ENCODE results near the gene FLAD1.

Gene FLAD1

GRCh38 chr1:154963643-154964042, 19.5 kb upstream of the FLAD1 start:
- H3K27ac ChIP-seq, result peak overlapping the region in 1 of 2 donors; percentile 97
- H3K4me3 ChIP-seq, result no peak overlapping the region
- DNase-seq (ENCODE audit: low spot score), result no peak
- TF ChIP-seq, protein P1, sequence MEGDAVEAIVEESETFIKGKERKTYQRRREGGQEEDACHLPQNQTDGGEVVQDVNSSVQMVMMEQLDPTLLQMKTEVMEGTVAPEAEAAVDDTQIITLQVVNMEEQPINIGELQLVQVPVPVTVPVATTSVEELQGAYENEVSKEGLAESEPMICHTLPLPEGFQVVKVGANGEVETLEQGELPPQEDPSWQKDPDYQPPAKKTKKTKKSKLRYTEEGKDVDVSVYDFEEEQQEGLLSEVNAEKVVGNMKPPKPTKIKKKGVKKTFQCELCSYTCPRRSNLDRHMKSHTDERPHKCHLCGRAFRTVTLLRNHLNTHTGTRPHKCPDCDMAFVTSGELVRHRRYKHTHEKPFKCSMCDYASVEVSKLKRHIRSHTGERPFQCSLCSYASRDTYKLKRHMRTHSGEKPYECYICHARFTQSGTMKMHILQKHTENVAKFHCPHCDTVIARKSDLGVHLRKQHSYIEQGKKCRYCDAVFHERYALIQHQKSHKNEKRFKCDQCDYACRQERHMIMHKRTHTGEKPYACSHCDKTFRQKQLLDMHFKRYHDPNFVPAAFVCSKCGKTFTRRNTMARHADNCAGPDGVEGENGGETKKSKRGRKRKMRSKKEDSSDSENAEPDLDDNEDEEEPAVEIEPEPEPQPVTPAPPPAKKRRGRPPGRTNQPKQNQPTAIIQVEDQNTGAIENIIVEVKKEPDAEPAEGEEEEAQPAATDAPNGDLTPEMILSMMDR (IDR thresholded peaks at IDR 0.05), result no peak

GRCh38 chr1:154964359-154964758, 18.8 kb upstream of the FLAD1 start:
- DNase-seq (ENCODE audit: low spot score), result no peak
- no peak overlapping the region for H3K27ac ChIP-seq
- TF ChIP-seq, protein P1 (IDR thresholded peaks at IDR 0.05), result no peak

DNA sequence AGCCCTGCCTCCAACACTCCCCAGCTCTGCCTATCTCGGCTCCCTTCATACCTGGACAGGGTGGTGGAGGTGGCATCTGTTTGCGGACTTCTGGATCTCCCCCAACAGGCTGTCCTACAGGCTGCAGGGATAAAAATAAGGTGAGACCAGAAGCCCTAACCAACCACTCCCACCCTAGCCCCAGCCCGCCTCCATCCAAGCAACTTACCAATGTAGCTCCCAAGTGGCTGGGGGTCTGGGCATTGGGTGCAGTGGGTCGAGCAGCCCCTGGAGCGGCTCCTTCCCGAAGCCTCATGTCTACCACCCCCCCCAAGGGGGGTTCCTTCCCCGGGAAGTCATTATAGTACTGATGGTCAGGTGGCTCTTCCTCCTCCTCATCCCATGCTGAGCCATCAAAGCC, 17.0 kb upstream of the FLAD1 start:
- H3K27ac ChIP-seq, result peak overlapping the region in 1 of 2 donors; percentile 29
- DNase-seq (ENCODE audit: low spot score), result no peak
- TF ChIP-seq, protein P1 (IDR thresholded peaks at IDR 0.05), result no peak
- H3K4me3 ChIP-seq, result no peak overlapping the region

More at GRCh38 chr1:154964359-154964758, 18.8 kb upstream of the FLAD1 start:
- no peak overlapping the region for H3K4me3 ChIP-seq

- DNase-seq (ENCODE audit: low spot score), result no peak
- Histone ChIP-seq H3K27ac (peak overlapping the region in 1 of 2 donors; percentile 98), H3K4me3 (no peak overlapping the region)
- TF ChIP-seq, protein P1 (IDR thresholded peaks at IDR 0.05), result no peak
Observed at GRCh38 chr1:154967331-154967950, 15.7 kb upstream of the FLAD1 start.

DNA sequence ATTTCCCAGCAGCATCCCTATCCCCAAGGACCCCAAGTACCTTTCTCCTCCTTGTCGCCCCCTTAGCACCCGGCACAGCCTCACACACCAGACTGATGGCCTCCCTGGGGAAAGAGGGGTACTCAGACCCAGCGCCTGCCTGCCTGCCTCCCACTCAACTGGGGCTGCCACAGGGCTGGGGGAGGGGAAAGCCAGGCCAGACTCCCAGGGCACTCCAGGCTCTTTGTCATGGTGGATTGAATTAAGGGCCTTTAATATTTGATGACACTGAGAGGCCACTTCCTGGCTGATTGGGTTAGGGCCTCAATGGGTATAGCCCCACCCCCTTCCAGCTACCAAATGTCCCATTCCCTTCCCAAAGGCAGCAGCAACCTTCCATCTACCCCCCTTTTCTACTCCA, 14.4 kb upstream of the FLAD1 start:
- Histone ChIP-seq H3K4me3 (peak overlapping the region; percentile 78), H3K27ac (peak overlapping the region; percentile 98)
- TF ChIP-seq, protein P1 (IDR thresholded peaks at IDR 0.05), result no peak

GRCh38 chr1:154969246-154969645, 13.9 kb upstream of the FLAD1 start:
- Histone ChIP-seq H3K4me3 (peak overlapping the region; percentile 78), H3K27ac (peak overlapping the region; percentile 98)
- no peak for DNase-seq (ENCODE audit: low spot score)
- TF ChIP-seq, protein P1 (IDR thresholded peaks at IDR 0.05), result no peak

More for the DNA sequence above, 14.4 kb upstream of the FLAD1 start:
- DNase-seq (ENCODE audit: low spot score), result no peak

DNA sequence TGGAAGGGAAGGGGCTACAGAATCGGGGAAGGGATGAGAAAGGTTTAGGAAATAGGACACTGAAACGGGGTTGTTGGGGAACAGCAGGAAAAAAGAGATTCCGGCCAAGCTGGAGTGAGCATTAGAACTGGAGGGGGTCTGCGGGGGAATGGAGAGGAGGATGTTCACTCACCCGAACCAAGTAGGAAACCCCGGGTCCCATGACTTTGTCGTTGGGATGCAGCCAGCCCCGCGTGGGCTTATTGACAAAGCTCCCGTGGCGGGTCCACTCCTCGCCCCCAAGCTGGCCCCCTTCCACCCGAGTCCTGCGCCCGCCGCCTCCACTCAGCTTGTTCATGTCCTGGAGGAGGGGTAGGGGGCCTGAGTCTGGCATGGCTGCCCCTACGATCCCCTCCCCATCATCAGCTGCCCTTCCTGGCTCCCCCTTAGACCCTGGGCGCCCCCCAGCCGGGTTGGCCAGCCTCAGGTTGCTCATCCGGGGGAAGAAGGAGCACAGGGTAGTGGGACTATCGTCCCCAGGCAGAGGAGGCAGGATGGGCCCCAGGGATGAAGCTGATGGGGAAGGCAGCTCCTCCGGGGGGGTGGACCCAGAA, 13.2 kb upstream of the FLAD1 start:
- peak overlapping the region; percentile 98 for H3K27ac ChIP-seq
- DNase-seq (ENCODE audit: low spot score), result no peak
- TF ChIP-seq, protein P1 (IDR thresholded peaks at IDR 0.05), result no peak
- H3K4me3 ChIP-seq, result peak overlapping the region; percentile 78
